Upper lobe of right lung (tissue), 1 donor: ENCODE results near the gene WNK2. TPM values are rescaled to one million over a fixed set of nuclear protein-coding genes. Genes with fewer than 3 reads are reported as not detected.

Experiments
- ATAC-seq: fragments of 200-7000 bp; cut with Tn5 transposase; one replicate; pipeline ENCODE4 v1.9.1; 2020; ENCODE audit warnings: mild to moderate bottlenecking, moderate library complexity
- DNase-seq: peaks from one replicate; pipeline ENCODE4 v3.0.0-alpha.2; 2020
- H3K27ac ChIP-seq: fragments of 200-600 bp; one replicate; pipeline ENCODE4 v1.8.0; 2022
- H3K27me3 ChIP-seq: fragments of 200-600 bp; one replicate; pipeline ENCODE4 v1.8.0; 2022; ENCODE audit warnings: mild to moderate bottlenecking
- H3K36me3 ChIP-seq: fragments of 200-600 bp; one replicate; pipeline ENCODE4 v1.8.0; 2022
- H3K4me1 ChIP-seq: fragments of 200-600 bp; one replicate; pipeline ENCODE4 v1.8.0; 2022
- H3K4me3 ChIP-seq: fragments of 200-600 bp; one replicate; pipeline ENCODE4 v1.8.0; 2022; ENCODE audit warnings: mild to moderate bottlenecking
- H3K9me3 ChIP-seq: fragments of 200-600 bp; one replicate; pipeline ENCODE4 v1.8.0; 2022
- intact Hi-C: fragments of 100-400 bp; cut with DNase I; formaldehyde crosslinking; loops from one replicate; pipeline ENCODE4 v1.11.0; 2022
- total RNA-seq: library from RNA; stranded (reverse); fragmentation: NEBNext Ultra II Directional; extraction: Animal tissue kit (Norgen Biotek cat#: 25700); gene quantifications from one replicate; pipeline ENCODE4 v1.2.1, GENCODE V29; 2021
- TF ChIP-seq, protein P1 (sequence below): fragments of 200-600 bp; IDR thresholded peaks from one replicate; pipeline ENCODE4 v1.8.0; 2022; ENCODE audit warnings: antibody characterized with exemption
- donor health status: DM: no; HTN: yes; CAD: no; lungs with severe emphysema.

The WNK2 gene
- total RNA-seq, 1 donor from 2014 or later, result 0.35 TPM

DNA sequence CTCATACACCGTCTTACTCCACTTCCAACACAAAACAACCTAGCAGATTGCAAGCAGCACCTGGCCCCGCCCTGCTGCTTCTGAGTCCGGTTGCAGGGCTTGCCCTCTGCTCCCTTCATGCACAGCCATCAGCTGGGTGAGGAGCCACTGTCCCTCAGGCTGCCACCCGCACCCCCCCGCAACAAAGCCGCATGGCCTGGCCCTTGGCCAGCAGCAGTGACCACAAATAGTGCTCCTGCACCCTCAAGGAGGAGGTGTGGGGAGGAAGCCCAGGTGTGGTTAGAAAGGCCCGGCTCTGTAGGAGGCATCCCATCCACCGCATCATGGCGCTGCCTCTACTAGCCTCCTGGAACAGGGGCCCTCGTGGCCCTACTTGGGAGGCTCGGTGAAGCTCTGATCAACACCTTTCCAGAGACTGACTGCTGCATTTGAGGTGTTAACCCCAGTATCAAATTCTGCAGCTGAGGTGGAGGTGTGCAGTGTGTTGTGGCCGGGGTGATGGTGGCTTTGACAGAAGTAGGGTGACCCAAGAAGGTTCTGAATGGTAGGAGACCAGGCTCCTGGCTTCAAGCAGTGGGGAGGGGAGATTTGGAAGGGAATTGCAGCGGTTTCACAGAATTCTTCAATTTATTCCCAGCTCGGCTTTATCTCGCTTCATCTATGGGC, 52.7 kb downstream of the WNK2 start:
- Histone ChIP-seq H3K27ac (no peak overlapping the region), H3K27me3 (peaks cover 28% of the 10 kb centered on the region), H3K9me3 (no peaks in the 10 kb centered on the region), H3K4me1 (no peaks in the 10 kb centered on the region), H3K4me3 (no peak overlapping the region), H3K36me3 (no peaks in the 10 kb centered on the region)
- intact Hi-C loops, result no loop called here
- DNase-seq, result no peak
- TF ChIP-seq, protein P1, sequence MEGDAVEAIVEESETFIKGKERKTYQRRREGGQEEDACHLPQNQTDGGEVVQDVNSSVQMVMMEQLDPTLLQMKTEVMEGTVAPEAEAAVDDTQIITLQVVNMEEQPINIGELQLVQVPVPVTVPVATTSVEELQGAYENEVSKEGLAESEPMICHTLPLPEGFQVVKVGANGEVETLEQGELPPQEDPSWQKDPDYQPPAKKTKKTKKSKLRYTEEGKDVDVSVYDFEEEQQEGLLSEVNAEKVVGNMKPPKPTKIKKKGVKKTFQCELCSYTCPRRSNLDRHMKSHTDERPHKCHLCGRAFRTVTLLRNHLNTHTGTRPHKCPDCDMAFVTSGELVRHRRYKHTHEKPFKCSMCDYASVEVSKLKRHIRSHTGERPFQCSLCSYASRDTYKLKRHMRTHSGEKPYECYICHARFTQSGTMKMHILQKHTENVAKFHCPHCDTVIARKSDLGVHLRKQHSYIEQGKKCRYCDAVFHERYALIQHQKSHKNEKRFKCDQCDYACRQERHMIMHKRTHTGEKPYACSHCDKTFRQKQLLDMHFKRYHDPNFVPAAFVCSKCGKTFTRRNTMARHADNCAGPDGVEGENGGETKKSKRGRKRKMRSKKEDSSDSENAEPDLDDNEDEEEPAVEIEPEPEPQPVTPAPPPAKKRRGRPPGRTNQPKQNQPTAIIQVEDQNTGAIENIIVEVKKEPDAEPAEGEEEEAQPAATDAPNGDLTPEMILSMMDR, result no peak
- ATAC-seq, result peak; percentile 8

- no peaks in the 10 kb centered on the region for H3K4me1 ChIP-seq
- no peak for ATAC-seq
- peaks cover 23% of the 10 kb centered on the region for H3K27me3 ChIP-seq
- no peak for DNase-seq
- H3K9me3 ChIP-seq, result no peaks in the 10 kb centered on the region
- H3K36me3 ChIP-seq, result no peaks in the 10 kb centered on the region
- no peak overlapping the region for H3K4me3 ChIP-seq
- TF ChIP-seq, protein P1, result no peak
- H3K27ac ChIP-seq, result no peak overlapping the region
- intact Hi-C loops, result no loop called here
These were observed 53.6 kb downstream of the WNK2 start for GRCh38 chr9:93237540-93237939.

GRCh38 chr9:93238953-93239925, 55.3 kb downstream of the WNK2 start:
- no peaks in the 10 kb centered on the region for H3K9me3 ChIP-seq
- no peak overlapping the region for H3K27ac ChIP-seq
- no peak for DNase-seq
- no peak for ATAC-seq
- TF ChIP-seq, protein P1, result no peak
- intact Hi-C loops, result no loop called here
- peaks cover 19% of the 10 kb centered on the region for H3K27me3 ChIP-seq
- H3K4me1 ChIP-seq, result no peaks in the 10 kb centered on the region
- H3K4me3 ChIP-seq, result no peak overlapping the region
- H3K36me3 ChIP-seq, result no peaks in the 10 kb centered on the region

- ATAC-seq (no peak), DNase-seq (no peak)
- Histone ChIP-seq H3K27ac (no peak overlapping the region), H3K4me1 (no peaks in the 10 kb centered on the region), H3K4me3 (no peak overlapping the region), H3K36me3 (no peaks in the 10 kb centered on the region), H3K9me3 (no peaks in the 10 kb centered on the region), H3K27me3 (peaks cover 4% of the 10 kb centered on the region)
- TF ChIP-seq, protein P1, result no peak
- intact Hi-C loops, result no loop called here
These were observed 57.0 kb downstream of the WNK2 start for GRCh38 chr9:93240891-93241334.

GRCh38 chr9:93243112-93243511, 59.2 kb downstream of the WNK2 start:
- no peaks in the 10 kb centered on the region for H3K36me3 ChIP-seq
- TF ChIP-seq, protein P1, result no peak
- intact Hi-C loops, result no loop called here
- DNase-seq (no peak), ATAC-seq (no peak)
- no peaks in the 10 kb centered on the region for H3K27me3 ChIP-seq
- no peak overlapping the region for H3K4me3 ChIP-seq
- H3K27ac ChIP-seq, result no peak overlapping the region
- H3K4me1 ChIP-seq, result no peaks in the 10 kb centered on the region
- H3K9me3 ChIP-seq, result no peaks in the 10 kb centered on the region
